Measurements from ENCODE around the gene MOB3A. TPM values are rescaled to one million over a fixed set of nuclear protein-coding genes. Genes with fewer than 3 reads are reported as not detected.

Gene MOB3A
- total and polyA plus RNA-seq, 2 experiments from 2014 or later = 2.9 to 5.9 TPM

- Histone ChIP-seq H3K4me1 (ENCODE audit: insufficient read depth) (no peaks in the 10 kb centered on the region), H2AFZ (no peak overlapping the region), H3K27me3 (ENCODE audit: insufficient read depth) (no peaks in the 10 kb centered on the region), H3K4me2 (no peak overlapping the region), H3K36me3 (ENCODE audit: insufficient read depth) (no peaks in the 10 kb centered on the region; the same call in 1 of the 2 replicates), H3K9me2 (ENCODE audit: insufficient read depth) (no peaks in the 10 kb centered on the region), H3K79me2 (replicated peaks; ENCODE audit: insufficient read depth) (no peaks in the 10 kb centered on the region), H3F3A (replicated peaks; ENCODE audit: low read depth) (no peaks in the 10 kb centered on the region), H4K20me1 (replicated peaks; ENCODE audit: insufficient read depth) (no peaks in the 10 kb centered on the region), H3K27ac (ENCODE audit: low read depth) (no peak overlapping the region), H3K4me3 (no peak overlapping the region)
- ATAC-seq (no peak), DNase-seq (ENCODE audit: low spot score) (no peak)
- Mint-ChIP-seq H3K27ac (no peak overlapping the region; the same call in 1 of the 2 replicates), H3K4me3 (no peak overlapping the region), H3K36me3 (ENCODE audit: low read depth) (peaks cover 5% of the 10 kb centered on the region; the same call in 2 of the 3 replicates), H3K27me3 (ENCODE audit: insufficient read depth, low read depth, poor library complexity) (peaks cover 18% of the 10 kb centered on the region), H3K9me3 (no peaks in the 10 kb centered on the region), H3K4me1 (no peaks in the 10 kb centered on the region)
- no peak for TF ChIP-seq JUNB (IDR thresholded peaks at IDR 0.05; ENCODE audit: unreplicated experiment)
- no peak for TF ChIP-seq STAT1 (IDR thresholded peaks at IDR 0.05; ENCODE audit: unreplicated experiment)
- TF ChIP-seq EZH2 (IDR thresholded peaks at IDR 0.05; ENCODE audit: low read depth, unreplicated experiment) = no peak
- TF ChIP-seq, protein P1, sequence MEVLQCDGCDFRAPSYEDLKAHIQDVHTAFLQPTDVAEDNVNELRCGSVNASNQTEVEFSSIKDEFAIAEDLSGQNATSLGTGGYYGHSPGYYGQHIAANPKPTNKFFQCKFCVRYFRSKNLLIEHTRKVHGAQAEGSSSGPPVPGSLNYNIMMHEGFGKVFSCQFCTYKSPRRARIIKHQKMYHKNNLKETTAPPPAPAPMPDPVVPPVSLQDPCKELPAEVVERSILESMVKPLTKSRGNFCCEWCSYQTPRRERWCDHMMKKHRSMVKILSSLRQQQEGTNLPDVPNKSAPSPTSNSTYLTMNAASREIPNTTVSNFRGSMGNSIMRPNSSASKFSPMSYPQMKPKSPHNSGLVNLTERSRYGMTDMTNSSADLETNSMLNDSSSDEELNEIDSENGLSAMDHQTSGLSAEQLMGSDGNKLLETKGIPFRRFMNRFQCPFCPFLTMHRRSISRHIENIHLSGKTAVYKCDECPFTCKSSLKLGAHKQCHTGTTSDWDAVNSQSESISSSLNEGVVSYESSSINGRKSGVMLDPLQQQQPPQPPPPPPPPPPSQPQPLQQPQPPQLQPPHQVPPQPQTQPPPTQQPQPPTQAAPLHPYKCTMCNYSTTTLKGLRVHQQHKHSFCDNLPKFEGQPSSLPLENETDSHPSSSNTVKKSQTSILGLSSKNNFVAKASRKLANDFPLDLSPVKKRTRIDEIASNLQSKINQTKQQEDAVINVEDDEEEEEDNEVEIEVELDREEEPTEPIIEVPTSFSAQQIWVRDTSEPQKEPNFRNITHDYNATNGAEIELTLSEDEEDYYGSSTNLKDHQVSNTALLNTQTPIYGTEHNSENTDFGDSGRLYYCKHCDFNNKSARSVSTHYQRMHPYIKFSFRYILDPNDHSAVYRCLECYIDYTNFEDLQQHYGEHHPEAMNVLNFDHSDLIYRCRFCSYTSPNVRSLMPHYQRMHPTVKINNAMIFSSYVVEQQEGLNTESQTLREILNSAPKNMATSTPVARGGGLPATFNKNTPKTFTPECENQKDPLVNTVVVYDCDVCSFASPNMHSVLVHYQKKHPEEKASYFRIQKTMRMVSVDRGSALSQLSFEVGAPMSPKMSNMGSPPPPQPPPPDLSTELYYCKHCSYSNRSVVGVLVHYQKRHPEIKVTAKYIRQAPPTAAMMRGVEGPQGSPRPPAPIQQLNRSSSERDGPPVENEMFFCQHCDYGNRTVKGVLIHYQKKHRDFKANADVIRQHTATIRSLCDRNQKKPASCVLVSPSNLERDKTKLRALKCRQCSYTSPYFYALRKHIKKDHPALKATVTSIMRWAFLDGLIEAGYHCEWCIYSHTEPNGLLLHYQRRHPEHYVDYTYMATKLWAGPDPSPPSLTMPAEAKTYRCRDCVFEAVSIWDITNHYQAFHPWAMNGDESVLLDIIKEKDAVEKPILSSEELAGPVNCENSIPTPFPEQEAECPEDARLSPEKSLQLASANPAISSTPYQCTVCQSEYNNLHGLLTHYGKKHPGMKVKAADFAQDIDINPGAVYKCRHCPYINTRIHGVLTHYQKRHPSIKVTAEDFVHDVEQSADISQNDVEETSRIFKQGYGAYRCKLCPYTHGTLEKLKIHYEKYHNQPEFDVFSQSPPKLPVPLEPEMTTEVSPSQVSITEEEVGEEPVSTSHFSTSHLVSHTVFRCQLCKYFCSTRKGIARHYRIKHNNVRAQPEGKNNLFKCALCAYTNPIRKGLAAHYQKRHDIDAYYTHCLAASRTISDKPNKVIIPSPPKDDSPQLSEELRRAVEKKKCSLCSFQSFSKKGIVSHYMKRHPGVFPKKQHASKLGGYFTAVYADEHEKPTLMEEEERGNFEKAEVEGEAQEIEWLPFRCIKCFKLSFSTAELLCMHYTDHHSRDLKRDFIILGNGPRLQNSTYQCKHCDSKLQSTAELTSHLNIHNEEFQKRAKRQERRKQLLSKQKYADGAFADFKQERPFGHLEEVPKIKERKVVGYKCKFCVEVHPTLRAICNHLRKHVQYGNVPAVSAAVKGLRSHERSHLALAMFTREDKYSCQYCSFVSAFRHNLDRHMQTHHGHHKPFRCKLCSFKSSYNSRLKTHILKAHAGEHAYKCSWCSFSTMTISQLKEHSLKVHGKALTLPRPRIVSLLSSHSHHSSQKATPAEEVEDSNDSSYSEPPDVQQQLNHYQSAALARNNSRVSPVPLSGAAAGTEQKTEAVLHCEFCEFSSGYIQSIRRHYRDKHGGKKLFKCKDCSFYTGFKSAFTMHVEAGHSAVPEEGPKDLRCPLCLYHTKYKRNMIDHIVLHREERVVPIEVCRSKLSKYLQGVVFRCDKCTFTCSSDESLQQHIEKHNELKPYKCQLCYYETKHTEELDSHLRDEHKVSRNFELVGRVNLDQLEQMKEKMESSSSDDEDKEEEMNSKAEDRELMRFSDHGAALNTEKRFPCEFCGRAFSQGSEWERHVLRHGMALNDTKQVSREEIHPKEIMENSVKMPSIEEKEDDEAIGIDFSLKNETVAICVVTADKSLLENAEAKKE (CRISPR knock-in tag; IDR thresholded peaks at IDR 0.05) = no peak
- no peak for TF ChIP-seq CTCF (conservative IDR thresholded peaks at IDR 0.05; ENCODE audit: low read depth in 2 of 2)
- TF ChIP-seq, protein P2, sequence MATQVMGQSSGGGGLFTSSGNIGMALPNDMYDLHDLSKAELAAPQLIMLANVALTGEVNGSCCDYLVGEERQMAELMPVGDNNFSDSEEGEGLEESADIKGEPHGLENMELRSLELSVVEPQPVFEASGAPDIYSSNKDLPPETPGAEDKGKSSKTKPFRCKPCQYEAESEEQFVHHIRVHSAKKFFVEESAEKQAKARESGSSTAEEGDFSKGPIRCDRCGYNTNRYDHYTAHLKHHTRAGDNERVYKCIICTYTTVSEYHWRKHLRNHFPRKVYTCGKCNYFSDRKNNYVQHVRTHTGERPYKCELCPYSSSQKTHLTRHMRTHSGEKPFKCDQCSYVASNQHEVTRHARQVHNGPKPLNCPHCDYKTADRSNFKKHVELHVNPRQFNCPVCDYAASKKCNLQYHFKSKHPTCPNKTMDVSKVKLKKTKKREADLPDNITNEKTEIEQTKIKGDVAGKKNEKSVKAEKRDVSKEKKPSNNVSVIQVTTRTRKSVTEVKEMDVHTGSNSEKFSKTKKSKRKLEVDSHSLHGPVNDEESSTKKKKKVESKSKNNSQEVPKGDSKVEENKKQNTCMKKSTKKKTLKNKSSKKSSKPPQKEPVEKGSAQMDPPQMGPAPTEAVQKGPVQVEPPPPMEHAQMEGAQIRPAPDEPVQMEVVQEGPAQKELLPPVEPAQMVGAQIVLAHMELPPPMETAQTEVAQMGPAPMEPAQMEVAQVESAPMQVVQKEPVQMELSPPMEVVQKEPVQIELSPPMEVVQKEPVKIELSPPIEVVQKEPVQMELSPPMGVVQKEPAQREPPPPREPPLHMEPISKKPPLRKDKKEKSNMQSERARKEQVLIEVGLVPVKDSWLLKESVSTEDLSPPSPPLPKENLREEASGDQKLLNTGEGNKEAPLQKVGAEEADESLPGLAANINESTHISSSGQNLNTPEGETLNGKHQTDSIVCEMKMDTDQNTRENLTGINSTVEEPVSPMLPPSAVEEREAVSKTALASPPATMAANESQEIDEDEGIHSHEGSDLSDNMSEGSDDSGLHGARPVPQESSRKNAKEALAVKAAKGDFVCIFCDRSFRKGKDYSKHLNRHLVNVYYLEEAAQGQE (IDR thresholded peaks at IDR 0.05; ENCODE audit: unreplicated experiment) = no peak
- TF ChIP-seq EZH2phosphoT487 (IDR thresholded peaks at IDR 0.05; ENCODE audit: unreplicated experiment) = no peak
- TF ChIP-seq ZNF331 (CRISPR knock-in tag; IDR thresholded peaks at IDR 0.05; ENCODE audit: low read depth) = no peak
- TF ChIP-seq ZNF114 (CRISPR knock-in tag; IDR thresholded peaks at IDR 0.05) = no peak
- no peak for TF ChIP-seq ETS1 (IDR thresholded peaks at IDR 0.05)
- TF ChIP-seq POLR2AphosphoS5 (IDR thresholded peaks at IDR 0.05; ENCODE audit: low read depth) = no peak
- TF ChIP-seq NANOG (IDR thresholded peaks at IDR 0.05; ENCODE audit: borderline replicate concordance) = no peak
- TF ChIP-seq CREB1 (CRISPR knock-in tag; IDR thresholded peaks at IDR 0.05; ENCODE audit: low read depth) = no peak
These were observed 25.0 kb downstream of the MOB3A start for GRCh38 chr19:2070986-2071673.
